GM12872 (cell line): ENCODE results near the gene RETREG3.

ENCODE experiments used
- CTCF ChIP-seq: IDR thresholded peaks from 3 replicates; pipeline ENCODE4 v1.5.1; 2011; ENCODE audit warnings: low read depth, mild to moderate bottlenecking, low read length, moderate library complexity; ENCODE audit not compliant: insufficient read depth

RETREG3 gene, protein sequence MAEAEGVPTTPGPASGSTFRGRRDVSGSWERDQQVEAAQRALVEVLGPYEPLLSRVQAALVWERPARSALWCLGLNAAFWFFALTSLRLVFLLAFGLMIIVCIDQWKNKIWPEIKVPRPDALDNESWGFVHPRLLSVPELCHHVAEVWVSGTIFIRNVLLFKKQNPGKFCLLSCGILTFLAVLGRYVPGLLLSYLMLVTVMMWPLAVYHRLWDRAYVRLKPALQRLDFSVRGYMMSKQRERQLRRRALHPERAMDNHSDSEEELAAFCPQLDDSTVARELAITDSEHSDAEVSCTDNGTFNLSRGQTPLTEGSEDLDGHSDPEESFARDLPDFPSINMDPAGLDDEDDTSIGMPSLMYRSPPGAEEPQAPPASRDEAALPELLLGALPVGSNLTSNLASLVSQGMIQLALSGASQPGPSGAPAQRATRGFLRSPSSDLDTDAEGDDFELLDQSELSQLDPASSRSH

DNA sequence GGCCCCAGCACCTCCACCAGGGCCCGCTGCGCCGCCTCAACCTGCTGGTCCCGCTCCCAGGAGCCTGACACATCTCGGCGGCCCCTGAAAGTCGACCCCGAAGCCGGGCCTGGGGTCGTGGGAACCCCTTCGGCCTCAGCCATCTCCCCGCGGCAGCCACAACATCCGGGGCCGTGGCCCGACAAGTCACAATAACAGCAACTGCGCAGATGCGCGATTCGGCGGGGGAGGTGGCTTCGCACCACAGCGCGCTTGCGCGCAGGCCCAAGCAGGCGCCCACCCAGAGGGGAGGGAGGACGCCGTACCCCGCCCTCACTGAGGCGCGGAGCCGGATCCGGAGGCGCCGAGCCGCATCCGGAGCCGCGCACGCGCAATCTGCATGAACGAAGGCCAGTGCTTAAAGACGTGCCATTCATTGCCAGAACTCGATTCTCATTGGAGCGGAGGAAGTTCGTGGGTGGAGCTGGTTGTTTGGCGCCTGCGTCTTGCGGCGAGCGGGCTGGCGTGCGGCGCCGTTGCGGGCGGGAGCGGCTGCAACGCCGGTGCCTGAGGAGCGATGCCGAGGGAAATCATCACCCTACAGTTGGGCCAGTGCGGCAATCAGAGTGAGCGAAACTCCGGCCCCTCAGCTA is at the start of gene RETREG3, which contains the start of gene TUBG1:
Gene RETREG3, minus strand, starts transcription at position 193 of the 632 bp plus-strand sequence. Its CDS starts 50 bp downstream, at position 143.
Gene TUBG1, plus strand, starts transcription at position 502 of the 632 bp plus-strand sequence. Its CDS starts 55 bp downstream, at position 557.
- TF ChIP-seq CTCF: no peak

DNA sequence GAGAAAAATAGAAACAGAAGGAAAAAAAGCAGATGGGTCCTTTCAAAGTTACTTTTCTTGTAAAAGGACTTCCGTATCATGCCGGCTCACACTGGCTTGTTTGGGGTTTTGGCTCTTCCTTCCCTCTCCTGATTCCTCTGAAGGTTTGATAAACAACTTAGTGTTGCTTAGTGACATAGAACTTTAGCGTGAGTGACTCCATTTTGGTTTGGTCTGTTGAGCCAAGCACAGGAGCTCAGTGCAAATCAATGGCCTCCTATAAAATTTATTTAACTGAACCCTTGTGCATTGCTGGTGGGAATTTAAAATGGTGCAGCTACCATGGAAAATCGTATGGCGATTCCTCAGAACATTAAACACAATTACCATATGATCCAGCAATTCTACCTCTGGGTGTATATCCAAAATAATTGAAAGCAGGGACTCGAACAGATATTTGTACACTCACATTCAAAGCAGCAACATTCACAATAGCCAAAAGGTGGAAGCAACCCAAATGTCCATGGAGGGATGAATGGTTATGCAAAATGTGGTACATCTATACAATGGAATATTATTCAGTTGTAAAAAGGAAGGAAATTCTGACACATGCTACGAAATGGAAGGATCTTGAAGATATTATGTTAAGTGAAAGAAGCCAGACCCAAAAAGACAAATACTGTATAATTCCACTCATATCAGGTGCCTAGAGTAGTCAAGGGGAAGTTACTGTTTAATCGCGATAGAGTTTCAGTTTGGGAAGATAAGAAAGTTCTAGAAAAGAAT is 48.8 kb upstream of the RETREG3 start:
- TF ChIP-seq CTCF: no peak

- no peak for TF ChIP-seq CTCF
Observed at GRCh38 chr17:42655528-42655927, 46.4 kb upstream of the RETREG3 start.

GRCh38 chr17:42653179-42654124 is 44.3 kb upstream of the RETREG3 start:
- TF ChIP-seq CTCF: no peak

DNA sequence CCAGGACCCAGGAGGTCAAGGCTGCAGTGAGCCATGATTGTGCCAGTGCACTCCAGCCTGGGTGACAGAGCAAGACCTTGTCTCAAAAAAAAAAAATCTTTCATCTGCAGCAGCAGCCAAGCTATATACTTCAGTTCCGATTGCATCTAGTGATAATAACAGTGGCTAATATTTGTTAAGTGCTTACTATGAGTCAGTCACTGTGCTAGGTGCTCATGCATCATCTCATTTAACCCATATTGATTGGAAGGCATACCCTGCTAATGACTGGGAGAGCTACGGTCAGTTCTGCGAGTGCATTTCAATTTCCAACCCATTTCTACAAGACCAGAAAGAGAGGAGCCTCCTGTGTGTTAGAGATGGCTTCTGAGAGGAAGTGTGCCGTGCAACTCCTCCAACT is 42.2 kb upstream of the RETREG3 start:
- no peak for TF ChIP-seq CTCF

DNA sequence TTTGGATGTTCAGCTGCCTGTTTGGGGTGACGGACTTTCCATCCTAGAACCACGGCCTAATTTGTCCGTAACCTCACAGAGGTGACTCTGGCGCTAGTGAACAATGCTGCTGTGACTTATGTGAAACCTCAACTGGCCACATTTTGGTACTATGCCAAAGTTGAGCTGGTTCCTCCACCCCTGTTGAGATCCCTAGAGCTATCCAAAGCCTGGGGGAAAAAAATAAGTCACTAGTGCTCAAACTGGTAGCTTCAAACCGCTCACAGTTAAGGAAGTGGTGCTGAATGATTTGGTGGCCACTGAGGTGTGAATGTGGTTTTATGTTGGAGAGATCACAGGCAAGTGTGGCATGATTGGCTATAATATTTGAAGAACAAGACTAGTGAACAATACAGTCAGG is 38.6 kb upstream of the RETREG3 start:
- no peak for TF ChIP-seq CTCF
